HAP-1 (cell line): ENCODE data around the gene RTP3.
A peak's percentile ranks its signal among the peaks of the same experiment; 100 is the strongest.

Experiments
- DNase-seq, 2 experiments: peaks; one replicate each; pipeline ENCODE4 v3.0.0-alpha.2; 2016 to 2020; ENCODE audit warnings: low spot score in 2 of 2
- H3K27me3 ChIP-seq: fragments of 250-450 bp; sonication (Bioruptor Pico); 2 replicates; pipeline ENCODE4 v1.5.1; 2020; ENCODE audit warnings: low read depth, mild to moderate bottlenecking, moderate library complexity
- H3K36me3 ChIP-seq: fragments of 250-450 bp; sonication (Bioruptor Pico); replicated peaks from 2 replicates; pipeline ENCODE4 v1.5.1; 2020; ENCODE audit warnings: mild to moderate bottlenecking
- H3K4me1 ChIP-seq: fragments of 250-450 bp; sonication (Bioruptor Pico); 2 replicates; pipeline ENCODE4 v1.5.1; 2020; ENCODE audit warnings: mild to moderate bottlenecking
- H3K4me3 ChIP-seq: fragments of 250-450 bp; sonication (Bioruptor Pico); 2 replicates; pipeline ENCODE4 v1.5.1; 2020; ENCODE audit warnings: mild to moderate bottlenecking, moderate library complexity
- H3K9me3 ChIP-seq: fragments of 250-450 bp; sonication (Bioruptor Pico); 2 replicates; pipeline ENCODE4 v1.5.1; 2020; ENCODE audit warnings: mild to moderate bottlenecking, moderate library complexity
- in situ Hi-C: fragments of 300-500 bp; cut with MboI; formaldehyde crosslinking; loops from 3 replicates; pipeline ENCODE4 v1.14.3; 2020; ENCODE audit warnings: low sequenced_read_pairs, inconsistent platforms, mixed read lengths

The RTP3 gene

DNA sequence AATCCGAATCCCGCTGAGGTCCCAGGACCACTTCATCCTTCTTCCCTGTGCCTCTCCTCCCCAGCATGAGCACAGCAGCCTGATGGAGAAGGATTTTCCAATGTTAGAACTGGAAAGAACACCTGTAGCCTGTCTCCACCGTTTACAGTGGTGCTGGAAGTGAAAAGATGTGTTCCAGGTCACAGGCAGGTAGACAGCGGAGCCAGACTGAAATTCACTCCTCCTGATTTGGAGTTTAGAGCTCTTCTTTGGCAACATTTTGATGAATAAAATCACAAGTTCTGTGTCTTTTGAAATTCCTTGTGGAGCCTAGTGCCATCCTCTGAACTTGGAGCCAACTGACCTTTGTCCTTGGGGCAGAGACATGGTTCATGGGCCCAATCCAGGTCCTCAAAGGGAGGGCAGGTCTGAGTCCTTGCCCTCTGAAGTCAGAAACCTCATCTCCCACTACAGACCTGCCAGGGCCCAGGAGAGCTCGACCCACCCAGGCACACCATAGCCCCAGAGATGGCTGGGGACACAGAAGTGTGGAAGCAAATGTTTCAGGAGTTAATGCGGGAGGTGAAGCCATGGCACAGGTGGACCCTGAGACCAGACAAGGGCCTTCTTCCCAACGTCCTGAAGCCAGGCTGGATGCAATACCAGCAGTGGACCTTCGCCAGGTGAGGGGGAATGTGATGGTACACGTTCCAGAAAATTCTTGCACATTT is at the start of gene RTP3:
TSS of gene RTP3 (plus strand) at position 421 of the 710 bp plus-strand sequence. CDS start at position 508, 87 bp downstream.
- no peaks in the 10 kb centered on the region; the same call in 1 of the 2 replicates for H3K4me1 ChIP-seq
- no peaks in the 10 kb centered on the region for H3K36me3 ChIP-seq
- H3K9me3 ChIP-seq, result no peaks in the 10 kb centered on the region
- no peak within 1 kb of the TSS for H3K4me3 ChIP-seq
- H3K27me3 ChIP-seq, result no peaks in the 10 kb centered on the region
- DNase-seq, result no peak
- in situ Hi-C loops, result no loop called here

DNA sequence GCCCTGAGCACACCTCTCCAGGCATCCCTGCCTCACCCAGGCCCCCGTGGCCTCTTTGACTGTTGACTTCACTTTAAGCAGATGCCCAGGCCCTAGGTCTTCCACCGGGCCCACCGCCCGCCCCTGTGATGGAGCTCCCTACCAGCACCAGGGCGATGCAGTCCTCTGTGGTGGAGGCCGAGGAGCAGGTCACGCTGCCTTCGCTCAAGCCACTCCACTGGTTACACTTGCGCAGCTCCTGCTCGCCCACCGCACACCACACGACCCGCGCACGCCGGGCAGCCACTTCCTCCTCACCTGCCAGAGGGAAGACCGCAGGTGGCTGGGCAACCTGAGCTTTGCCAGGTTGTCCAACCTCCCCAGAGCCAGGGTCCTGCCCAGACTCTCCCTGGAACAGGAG is 49.1 kb upstream of the RTP3 start:
- Histone ChIP-seq H3K36me3 (no peaks in the 10 kb centered on the region), H3K27me3 (peaks cover 10% of the 10 kb centered on the region), H3K4me1 (no peaks in the 10 kb centered on the region), H3K9me3 (no peaks in the 10 kb centered on the region), H3K4me3 (no peak overlapping the region)
- DNase-seq, result no peak
- in situ Hi-C loops, result no loop called here

DNA sequence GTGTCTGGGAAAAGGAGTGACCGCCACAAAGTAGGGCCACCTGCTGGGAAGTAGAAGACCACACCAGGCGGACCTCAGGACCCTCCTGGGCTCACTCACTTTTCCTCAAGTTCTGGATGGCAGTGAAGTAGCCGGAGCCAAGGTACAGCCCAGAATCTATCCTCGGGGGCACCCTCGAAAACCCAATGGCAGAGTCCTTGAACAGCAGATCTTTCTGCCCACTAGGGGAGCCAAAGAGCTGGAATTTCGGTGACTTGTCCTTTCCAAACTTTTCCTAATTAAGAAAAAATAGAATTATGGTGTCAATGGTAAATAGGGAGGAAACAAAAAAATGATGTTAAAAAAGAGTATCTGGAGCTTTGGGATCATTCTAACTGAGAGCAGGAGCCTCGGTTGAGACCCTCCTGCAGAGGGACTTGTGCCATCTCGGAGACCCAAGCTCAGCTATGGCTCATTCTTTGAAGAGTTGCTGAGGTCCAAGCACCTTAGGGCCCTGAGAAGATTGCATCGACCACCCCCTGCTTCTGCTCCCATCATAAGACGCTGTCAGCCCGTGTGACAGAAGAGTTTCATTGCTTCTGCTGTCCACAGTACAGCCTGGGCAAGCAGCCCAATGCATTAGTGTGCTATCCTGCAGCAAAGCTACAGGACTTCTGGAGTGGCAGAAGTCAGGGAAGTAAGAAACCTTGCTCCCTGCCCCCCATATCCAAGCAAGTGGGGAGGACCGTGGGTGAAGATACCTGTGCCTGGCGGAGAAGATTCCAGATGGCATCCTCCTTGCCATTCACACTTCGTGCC is 47.8 kb upstream of the RTP3 start:
- Histone ChIP-seq H3K36me3 (no peaks in the 10 kb centered on the region), H3K27me3 (peaks cover 10% of the 10 kb centered on the region), H3K4me3 (no peak overlapping the region), H3K9me3 (no peaks in the 10 kb centered on the region), H3K4me1 (no peaks in the 10 kb centered on the region)
- in situ Hi-C loops, result loop anchor here (25.0 kb wide), 1 partner anchor 912 kb away; no protein-coding TSS in a partner anchor
- DNase-seq, result peak in 1 of 2 experiments; percentile 59

DNA sequence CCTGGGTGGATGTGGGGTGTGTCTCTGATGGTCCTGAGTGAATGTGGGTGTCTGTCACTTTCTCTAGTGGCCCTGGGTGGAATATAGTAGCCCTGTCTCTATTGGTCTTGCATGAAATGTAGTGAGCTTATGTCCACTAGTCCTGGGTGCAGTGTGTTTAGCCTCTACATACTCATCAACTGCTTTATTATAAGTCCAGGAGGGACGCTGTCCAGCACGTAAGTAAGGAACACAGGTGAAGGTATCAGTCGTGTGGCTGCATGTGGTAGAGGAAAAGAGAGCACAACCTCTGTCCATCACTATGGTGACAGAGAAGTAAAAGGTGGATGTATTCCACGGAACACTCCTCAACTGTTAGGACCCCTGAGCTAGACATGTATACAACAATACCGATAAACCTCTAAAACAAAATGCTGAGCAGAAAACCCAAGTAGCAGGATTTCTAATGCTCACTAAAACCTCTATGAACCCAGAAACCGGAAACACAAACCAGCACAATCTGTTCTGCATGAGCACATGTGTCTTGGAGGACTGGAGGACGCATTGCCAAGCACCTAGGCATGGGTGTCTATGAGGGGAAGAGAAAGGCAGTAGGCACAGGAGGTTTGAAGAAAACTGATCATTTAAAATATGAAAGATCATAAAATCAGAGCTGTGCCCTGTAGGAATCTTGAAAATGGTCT is 44.1 kb upstream of the RTP3 start:
- Histone ChIP-seq H3K36me3 (no peaks in the 10 kb centered on the region), H3K4me3 (no peak overlapping the region), H3K9me3 (no peaks in the 10 kb centered on the region), H3K27me3 (peaks cover 12% of the 10 kb centered on the region), H3K4me1 (no peaks in the 10 kb centered on the region)
- in situ Hi-C loops, result loop anchor here (25.0 kb wide), 1 partner anchor 909 kb away; no protein-coding TSS in a partner anchor
- DNase-seq, result no peak

DNA sequence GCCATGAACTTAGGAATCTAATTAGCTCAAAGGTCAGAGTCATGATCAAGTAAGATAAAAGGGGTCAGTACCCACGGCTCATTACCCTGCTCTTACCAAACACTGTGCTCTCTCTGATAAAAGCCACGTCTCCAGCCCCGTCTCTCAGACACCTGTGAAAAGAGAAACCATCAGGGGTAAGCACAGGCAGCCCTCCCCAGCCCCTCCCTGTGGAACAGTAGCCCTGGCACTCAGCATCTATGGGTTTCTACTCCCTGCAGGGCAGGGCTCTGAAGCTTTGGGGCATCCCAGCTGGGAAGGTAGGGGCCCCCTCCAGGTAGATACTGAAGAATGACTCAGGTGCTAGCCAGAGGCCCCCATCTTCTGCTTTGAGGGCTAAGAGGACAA is 43.6 kb upstream of the RTP3 start:
- H3K4me1 ChIP-seq, result no peaks in the 10 kb centered on the region
- no peaks in the 10 kb centered on the region for H3K36me3 ChIP-seq
- H3K4me3 ChIP-seq, result no peak overlapping the region
- DNase-seq, result no peak
- in situ Hi-C loops, result loop anchor here (25.0 kb wide), 1 partner anchor 908 kb away; no protein-coding TSS in a partner anchor
- no peaks in the 10 kb centered on the region for H3K9me3 ChIP-seq
- peaks cover 12% of the 10 kb centered on the region for H3K27me3 ChIP-seq

DNA sequence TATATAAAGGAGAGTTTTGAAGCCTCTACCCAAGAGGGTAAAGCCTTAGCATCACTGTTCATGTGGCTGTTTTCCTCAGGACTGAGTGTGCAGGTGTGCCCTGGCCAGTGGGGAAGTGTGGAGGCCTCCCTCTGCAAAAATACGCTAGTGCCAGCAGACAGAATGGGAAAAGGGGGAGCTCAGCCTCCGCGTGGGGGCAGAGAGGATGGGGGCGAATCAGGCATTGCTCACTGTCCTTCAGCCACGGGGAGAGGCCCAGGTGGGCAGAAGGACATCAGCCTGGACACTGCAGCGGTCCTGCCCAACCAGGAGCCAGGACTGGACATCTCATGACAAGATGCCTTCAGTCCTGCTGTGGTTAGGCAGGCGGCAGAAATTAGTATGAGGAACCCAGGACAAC is 43.2 kb upstream of the RTP3 start:
- Histone ChIP-seq H3K4me3 (no peak overlapping the region), H3K27me3 (peaks cover 12% of the 10 kb centered on the region), H3K9me3 (no peaks in the 10 kb centered on the region), H3K36me3 (no peaks in the 10 kb centered on the region), H3K4me1 (no peaks in the 10 kb centered on the region)
- no peak for DNase-seq
- in situ Hi-C loops, result loop anchor here (25.0 kb wide), 1 partner anchor 908 kb away; no protein-coding TSS in a partner anchor

DNA sequence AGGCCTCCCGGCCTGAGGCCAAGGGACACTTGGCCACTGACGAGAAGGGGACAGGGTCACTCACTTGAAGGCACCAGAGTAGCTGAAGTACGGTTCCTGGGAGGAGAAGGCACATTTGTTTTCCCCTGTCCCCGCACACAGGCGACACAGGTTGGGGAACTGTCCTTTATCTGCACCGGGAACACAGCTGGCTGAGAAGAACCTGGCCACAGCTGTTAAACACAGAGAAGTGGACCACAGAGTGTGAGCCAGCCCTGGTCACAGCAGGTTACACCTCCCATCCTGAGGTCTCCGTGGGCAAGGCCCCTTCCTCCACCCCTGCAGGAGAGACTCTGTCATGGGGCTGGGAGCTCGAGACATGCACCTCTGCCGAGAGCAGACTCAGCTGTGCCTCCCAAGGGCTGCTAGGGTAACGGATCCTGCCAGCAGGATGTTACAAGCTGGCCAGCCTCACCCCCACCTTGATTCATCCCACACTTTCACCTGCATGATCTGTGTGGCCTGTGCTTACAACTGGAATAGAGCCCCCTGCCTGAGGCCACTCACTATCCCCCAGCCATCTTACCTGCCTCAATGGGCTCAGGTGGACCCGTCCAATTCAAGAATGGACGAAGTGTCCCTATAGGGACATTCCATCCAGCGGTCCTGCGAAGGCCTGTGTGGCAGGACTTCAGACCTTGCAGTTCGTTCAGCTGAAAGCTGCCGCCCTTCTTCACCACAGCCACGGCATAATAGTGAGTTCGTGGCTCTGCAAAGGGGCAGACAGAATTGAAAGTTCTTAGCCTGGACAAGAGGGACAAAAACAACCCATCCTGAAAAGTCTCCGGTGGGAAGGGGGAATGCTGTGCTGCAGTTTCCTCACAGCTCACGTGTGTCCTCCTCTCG is 42.3 kb upstream of the RTP3 start:
- H3K36me3 ChIP-seq, result no peaks in the 10 kb centered on the region
- no peaks in the 10 kb centered on the region for H3K4me1 ChIP-seq
- 0 out of 2 replicates have a peak, but pooled peaks cover under 1% of the 10 kb centered on the region for H3K9me3 ChIP-seq
- H3K4me3 ChIP-seq, result no peak overlapping the region
- in situ Hi-C loops, result loop anchor here (25.0 kb wide), 1 partner anchor 907 kb away; no protein-coding TSS in a partner anchor
- DNase-seq, result no peak
- H3K27me3 ChIP-seq, result peaks cover 12% of the 10 kb centered on the region

DNA sequence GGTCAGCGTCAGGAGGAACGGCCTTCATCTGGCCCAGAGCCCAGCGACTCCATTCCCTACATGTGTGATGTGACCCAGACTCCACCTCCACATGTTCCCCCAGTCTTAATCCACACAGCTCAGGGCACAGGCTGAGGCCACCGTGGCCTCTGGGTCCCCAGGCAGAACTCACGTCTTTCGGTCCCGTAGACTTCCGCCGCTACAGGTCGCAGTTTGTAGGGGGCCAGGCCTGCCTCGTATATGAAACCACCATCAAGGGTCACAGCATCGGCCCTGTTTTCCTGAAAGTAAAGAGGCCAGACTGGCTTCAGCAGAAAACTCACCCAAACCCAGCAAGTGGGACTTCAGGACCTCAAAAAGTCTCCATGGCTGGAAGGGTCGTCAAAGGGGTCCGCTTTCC is 41.7 kb upstream of the RTP3 start:
- no peaks in the 10 kb centered on the region for H3K36me3 ChIP-seq
- peaks cover 12% of the 10 kb centered on the region for H3K27me3 ChIP-seq
- in situ Hi-C loops, result loop anchor here (25.0 kb wide), 1 partner anchor 906 kb away; no protein-coding TSS in a partner anchor
- H3K9me3 ChIP-seq, result 0 out of 2 replicates have a peak, but pooled peaks cover 3% of the 10 kb centered on the region
- no peak overlapping the region for H3K4me3 ChIP-seq
- no peak for DNase-seq
- no peaks in the 10 kb centered on the region for H3K4me1 ChIP-seq

DNA sequence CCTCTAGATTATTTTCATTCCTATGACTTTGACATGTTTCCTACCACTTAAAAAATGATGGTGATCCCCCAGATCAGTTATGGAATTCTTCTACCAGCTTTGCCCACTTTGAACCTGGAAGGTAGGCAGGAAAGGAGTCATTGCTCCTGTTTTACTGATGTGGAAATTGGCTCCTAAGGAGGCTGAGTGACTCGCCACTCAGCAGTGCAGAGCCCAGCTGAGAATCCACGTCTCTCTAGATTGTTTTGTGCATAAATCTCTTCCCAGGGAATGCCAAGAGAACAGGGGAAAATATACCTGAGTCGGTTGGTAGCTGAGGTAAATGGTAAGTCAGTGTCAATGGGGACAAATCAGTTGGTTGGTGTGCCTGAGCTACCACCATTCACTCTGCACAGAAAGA is 37.7 kb upstream of the RTP3 start:
- H3K4me1 ChIP-seq, result no peaks in the 10 kb centered on the region
- in situ Hi-C loops, result loop anchor here (25.0 kb wide), 1 partner anchor 902 kb away; no protein-coding TSS in a partner anchor
- no peaks in the 10 kb centered on the region for H3K36me3 ChIP-seq
- no peak overlapping the region for H3K4me3 ChIP-seq
- DNase-seq, result no peak
- H3K9me3 ChIP-seq, result 0 out of 2 replicates have a peak, but pooled peaks cover 3% of the 10 kb centered on the region
- peaks cover 15% of the 10 kb centered on the region for H3K27me3 ChIP-seq

DNA sequence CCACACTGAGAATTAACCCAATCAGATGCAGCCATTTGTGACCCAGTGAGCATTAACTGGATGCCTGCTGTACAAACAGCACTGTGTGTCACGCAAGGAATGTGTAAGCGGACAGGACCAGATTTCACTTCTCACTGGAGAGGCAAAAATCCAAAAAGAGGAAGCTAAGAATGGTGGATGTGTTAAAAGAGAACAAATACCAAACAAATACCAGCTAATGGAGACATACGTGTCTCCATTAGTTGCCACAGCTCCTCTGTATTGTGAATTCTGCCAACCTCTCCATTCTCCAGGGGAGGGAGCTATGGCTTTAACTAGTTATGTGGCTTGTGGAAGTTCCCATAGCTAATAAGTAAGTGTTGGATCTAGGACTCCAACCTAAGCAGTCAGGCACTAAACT is 35.7 kb upstream of the RTP3 start:
- no peak overlapping the region for H3K4me3 ChIP-seq

DNA sequence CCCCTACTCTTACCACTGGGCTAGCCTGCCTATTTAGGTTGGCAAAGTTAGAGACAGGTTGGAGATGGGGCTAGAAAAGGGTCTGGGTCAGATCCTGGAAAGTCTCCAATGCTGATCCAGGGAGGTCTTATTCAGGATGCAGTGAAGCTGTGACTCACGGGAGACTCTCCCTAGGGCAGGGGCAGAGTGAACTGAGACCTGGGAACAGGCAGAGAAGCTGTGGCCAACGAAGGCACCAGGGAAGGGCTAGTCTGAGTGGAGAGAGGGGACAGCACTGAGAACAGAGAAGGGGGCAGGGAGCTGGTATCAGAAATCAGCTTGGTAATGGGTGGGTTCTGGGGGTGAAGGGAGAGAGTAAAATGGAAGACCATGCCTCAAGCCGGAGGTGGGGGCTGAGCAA is 35.3 kb upstream of the RTP3 start:
- Histone ChIP-seq H3K9me3 (0 out of 2 replicates have a peak, but pooled peaks cover 3% of the 10 kb centered on the region), H3K36me3 (no peaks in the 10 kb centered on the region), H3K4me1 (no peaks in the 10 kb centered on the region), H3K4me3 (no peak overlapping the region), H3K27me3 (peaks cover 13% of the 10 kb centered on the region)
- no peak for DNase-seq
- in situ Hi-C loops, result loop anchor here (25.0 kb wide), 1 partner anchor 900 kb away; no protein-coding TSS in a partner anchor

More for the DNA sequence above, 35.7 kb upstream of the RTP3 start:
- Histone ChIP-seq H3K9me3 (0 out of 2 replicates have a peak, but pooled peaks cover 3% of the 10 kb centered on the region), H3K36me3 (no peaks in the 10 kb centered on the region), H3K4me1 (no peaks in the 10 kb centered on the region), H3K27me3 (peaks cover 13% of the 10 kb centered on the region)
- no peak for DNase-seq
- in situ Hi-C loops, result loop anchor here (25.0 kb wide), 1 partner anchor 900 kb away; no protein-coding TSS in a partner anchor

DNA sequence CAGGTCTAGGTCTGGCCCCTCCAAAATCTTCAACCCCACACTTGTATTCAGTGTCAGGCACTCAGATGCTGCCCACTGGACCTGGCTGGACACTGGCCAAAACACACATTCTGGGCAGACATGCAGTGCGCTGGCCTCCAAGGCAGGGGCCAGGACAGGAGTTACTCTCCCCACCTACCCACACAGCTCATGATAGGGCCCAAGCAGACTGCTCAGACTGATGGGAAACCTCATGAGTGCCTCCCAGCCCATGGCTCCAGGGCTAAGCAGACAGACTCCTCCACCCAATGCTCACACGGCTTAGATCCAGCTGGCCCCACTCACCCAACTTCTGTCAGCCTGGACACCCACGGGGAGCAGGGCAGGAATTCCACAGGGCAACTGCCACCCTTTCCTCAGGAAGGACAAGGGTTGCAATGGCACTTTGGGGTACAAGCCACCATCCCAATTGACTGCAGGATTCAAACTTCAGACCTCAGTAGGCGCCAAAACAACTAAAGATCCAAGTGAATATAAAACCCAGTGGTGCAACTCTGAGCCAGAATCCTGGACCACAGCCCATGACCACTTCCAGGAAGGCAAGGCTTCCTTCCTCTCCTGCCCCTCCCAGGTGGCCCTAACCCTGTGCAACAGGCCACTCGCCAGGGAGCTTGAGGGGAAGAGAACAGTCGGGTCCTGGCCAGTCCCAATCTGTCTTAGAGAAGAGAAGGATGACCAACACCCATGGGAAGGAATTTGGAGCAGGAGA is 34.5 kb upstream of the RTP3 start:
- DNase-seq, result no peak
- H3K27me3 ChIP-seq, result peaks cover 13% of the 10 kb centered on the region
- in situ Hi-C loops, result loop anchor here (25.0 kb wide), 1 partner anchor 899 kb away; no protein-coding TSS in a partner anchor

More for the DNA sequence above, 34.5 kb upstream of the RTP3 start:
- Histone ChIP-seq H3K4me3 (no peak overlapping the region), H3K9me3 (0 out of 2 replicates have a peak, but pooled peaks cover 3% of the 10 kb centered on the region), H3K36me3 (no peaks in the 10 kb centered on the region), H3K4me1 (no peaks in the 10 kb centered on the region)
